HEK293 (cell line): ENCODE data around the gene FBXL13.

ENCODE experiments used
- CTCF ChIP-seq: fragments of 450-650 bp; formaldehyde crosslinking; IDR thresholded peaks from 2 replicates; pipeline ENCODE4 v1.5.1; 2016; ENCODE audit warnings: missing biosample characterization, missing genetic modification characterization
- REST ChIP-seq: fragments of 450-650 bp; formaldehyde crosslinking; IDR thresholded peaks from 2 replicates; pipeline ENCODE4 v1.5.1; 2016; ENCODE audit warnings: missing biosample characterization, missing genetic modification characterization
- ZNF155 ChIP-seq: fragments of 450-650 bp; formaldehyde crosslinking; IDR thresholded peaks from 2 replicates; pipeline ENCODE4 v1.5.1; 2016; ENCODE audit warnings: missing biosample characterization, missing genetic modification characterization

- TF ChIP-seq REST (tag by site-specific recombination) (no peak), CTCF (tag by site-specific recombination) (no peak), ZNF155 (no peak)
Measured at GRCh38 chr7:102810916-102811315, 263.7 kb downstream of the FBXL13 start.
